ENCODE results near the gene OR2T1. TPM values are rescaled to one million over a fixed set of nuclear protein-coding genes. Genes with fewer than 3 reads are reported as not detected.
"Not testable (repeated sequence)": the region's sequence is repeated elsewhere in the genome, so short reads cannot be mapped to it uniquely, and the experiment has no call there.

OR2T1 gene
- total RNA-seq, 1 experiment from 2014 or later = not detected

DNA sequence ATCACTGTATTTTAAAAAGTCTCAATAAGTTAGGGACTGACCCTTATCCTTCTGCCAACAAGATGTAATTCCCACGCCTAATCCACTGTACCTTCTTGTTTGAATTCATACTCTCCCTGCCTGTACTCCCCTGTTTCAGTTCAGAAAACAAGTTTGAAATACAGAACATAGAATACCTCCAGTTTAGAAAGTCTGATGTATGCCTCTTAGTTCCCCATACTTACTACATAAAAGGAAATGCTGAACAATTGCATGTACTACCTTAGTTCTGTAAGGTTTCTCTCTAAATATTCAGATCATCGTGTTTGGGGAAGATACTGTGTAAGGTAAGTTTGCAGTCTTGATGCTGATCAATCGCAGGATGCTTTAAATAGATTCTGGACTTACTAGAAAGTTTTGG is 33.5 kb downstream of the OR2T1 start:
- DNase-seq (ENCODE audit: low spot score) = not testable (repeated sequence)

DNA sequence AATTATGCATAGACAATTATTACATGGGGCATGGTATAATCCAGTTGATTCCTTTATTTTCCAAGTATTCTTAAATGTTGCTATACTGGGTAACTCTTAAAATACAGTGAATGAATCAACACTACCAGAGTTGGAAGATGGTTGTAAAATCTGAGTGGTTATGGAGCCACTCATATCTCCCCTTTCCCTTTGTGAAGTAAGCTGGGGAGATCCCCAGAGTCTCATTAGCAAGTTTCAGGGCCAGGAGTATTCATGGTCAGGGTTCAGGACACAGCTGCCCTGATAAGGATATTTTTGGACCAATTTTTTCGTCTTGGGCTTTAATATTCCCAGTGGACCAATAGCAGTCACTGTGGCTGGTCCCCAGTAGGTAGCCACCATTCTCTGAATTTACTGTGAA is 35.8 kb downstream of the OR2T1 start:
- not testable (repeated sequence) for DNase-seq (ENCODE audit: low spot score)

DNA sequence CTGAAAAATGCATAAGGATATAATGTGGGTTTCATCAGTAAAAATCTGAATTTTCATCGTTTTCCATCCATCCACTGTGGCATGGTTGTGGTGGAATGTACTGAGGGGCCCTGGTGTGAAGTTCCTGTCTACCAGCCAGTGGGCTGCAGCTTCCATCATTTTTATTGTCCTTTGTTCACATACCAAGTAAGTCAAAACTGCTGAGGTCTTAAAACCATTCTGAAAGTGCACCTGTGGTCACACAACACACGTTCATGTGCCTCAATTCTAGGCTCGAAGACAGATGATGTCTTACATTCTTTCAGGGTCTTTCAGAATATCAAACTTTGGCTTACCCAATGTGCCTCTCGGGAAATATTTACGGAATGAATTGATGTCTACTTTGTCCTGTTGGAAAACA is 36.4 kb downstream of the OR2T1 start:
- DNase-seq (ENCODE audit: low spot score) = not testable (repeated sequence)

DNA sequence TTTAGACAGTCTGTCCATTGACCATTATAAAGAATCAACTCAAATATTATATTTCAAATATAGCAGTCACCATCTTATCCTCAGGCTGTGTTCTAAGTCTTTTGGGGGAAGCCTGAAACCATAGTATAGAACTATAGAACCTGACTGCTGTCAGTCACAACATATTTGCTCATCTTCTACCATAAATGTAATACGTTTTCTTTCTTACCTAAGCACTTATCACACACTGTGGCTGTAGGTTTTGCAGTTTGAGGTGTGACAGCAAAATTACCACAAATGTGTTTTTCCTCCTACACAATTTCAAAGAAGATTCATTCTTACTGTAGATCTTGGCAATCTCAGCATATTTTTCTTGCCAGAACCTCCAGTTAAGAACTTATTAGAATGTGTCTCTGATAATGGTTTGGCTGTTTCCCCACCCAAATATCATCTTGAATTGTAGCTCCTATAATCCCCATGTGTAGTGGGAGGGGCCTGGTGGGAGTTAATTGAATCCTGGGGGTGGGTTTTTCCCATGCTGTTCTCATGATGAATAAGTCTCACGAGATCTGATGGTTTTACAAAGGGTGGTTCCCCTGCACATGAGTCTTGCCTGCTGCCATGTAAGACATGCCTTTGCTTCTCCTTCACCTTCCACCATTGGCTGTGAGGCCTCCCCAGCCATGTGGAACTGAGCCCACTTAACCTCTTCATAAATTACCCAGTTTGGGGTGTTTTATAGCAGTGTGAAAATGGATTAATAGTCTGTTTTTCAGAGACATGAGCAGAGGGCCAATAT is 39.8 kb downstream of the OR2T1 start:
- not testable (repeated sequence) for DNase-seq (ENCODE audit: low spot score)

DNA sequence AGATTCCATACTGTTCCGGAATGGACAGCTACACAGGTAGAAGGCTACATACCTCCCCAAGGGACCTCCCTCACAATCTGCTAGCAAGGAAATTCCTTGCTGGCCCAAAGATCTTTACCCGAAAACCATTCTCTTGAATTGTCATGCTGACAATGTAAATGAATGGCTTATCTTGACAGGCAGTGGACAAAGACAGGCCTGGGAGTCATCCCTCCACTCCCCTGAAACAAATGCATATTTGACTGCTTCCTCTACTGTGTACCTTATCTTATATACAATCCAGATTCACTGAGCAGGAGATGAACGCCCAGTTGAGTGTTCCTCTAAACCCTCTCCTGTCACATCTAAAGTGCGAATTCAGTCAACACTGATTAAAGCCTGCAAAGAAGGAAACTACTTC is 41.8 kb downstream of the OR2T1 start:
- DNase-seq (ENCODE audit: low spot score) = not testable (repeated sequence)

DNA sequence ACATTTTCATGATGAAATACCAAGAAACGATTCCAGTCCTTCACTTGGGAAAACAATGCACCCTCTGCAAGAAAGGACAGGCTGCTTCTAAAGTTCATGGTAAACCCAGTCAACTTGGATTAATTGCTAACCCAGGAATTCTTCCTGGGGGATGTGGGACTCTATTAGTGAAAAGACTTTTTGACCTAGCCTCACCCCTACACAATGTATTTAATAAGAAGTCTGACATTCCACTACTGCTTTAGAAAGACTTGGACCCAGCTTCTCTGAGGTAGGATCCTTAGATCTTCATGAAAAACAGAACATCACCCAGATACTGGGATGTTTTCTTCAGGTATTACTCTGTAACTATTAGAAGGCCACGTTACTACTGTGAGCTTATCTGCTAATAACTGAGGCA is 42.6 kb downstream of the OR2T1 start, which contains the start of gene OR2T2:
TSS of gene OR2T2 (plus strand) at position 239 of the 400 bp plus-strand sequence. CDS start 7,161 bp downstream, outside the sequence.
- not testable (repeated sequence) for DNase-seq (ENCODE audit: low spot score)

DNA sequence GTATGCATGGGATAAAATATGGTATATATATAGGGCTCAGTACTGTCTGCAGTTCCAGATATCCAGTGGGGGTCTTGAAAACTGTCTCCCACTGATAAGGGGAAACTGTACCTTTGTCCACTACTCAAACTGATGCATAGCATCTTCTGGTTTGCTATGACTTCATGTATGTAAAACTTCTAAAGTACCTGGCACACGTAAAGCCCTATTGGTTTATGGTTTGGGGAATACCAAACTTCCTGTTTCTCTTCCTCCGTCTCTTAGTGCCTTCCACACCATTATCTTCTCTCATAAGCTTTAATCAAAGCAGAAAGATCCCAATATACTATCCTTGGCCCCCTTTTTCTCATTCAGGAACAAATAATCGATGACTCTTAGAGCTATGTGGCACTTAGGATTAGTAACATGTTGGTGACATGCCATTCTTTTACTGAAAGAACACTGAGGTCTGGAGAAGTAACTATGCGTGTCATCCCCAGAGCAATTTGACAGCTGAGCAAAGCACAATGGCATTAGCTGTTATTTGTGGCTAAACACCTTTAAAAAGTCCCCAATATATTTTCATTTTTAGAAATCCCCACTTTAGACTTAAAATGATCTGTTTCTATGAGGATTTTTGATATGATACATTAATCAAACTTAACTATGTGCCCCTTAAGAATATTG is 45.7 kb downstream of the OR2T1 start:
- not testable (repeated sequence) for DNase-seq (ENCODE audit: low spot score)

DNA sequence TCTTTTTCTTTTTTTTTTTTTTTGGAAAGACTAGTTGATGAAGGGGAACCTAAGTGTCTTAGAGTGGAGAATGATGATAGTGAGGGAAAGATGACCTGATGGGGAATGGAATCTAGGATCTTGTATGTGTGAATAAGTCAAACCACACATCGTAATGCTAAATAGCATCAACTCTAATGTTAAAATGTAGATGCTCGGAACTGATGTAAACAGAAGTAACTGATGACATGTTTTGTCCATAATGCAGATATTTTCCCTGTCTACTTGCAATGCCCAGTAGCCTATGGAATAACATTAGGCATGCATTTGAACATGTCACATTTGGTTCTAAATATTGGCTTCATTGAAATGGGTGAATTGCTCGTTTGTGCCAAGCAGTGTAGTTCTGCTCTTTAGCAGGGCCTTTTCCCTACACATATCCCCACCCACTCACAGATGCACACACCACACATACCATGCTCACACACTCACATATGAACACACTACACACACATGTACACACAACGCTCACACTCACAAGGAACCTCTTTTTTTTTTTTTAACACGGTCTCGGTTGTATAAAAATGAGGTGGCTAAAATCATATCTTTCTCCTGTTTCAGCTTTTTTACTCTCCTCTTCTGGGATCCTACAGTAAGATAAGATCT is 47.1 kb downstream of the OR2T1 start:
- not testable (repeated sequence) for DNase-seq (ENCODE audit: low spot score)

DNA sequence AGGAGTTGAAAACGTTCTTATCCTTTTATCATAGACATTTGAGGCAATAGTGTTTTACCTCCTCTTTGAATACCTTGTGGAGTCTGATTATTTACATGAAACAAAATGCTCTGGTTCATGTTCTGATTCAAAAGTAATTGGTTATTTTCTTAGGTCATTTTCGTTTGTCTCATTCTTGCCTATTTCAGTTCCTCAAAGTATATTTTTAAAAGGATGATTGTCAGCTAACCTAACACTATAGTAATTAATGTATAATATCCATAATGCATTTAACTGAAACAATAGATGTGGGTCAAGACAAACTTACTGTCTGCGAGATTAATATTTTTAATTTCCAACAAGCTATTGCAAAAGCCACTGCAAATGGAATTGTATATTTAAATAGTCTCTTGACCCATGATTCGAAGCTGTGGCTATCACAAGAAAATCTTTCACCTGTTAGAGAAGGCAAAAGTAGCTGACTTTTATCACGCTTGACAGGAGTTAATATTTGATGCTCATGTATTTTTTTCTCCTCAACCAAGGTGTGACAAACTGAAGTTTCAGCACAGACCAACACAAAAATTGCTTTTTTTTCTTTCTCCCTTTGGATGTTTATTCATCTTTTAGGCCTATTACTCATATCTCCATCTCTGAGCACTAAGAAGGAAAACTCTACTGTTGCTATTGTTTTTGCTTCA is 47.8 kb downstream of the OR2T1 start:
- not testable (repeated sequence) for DNase-seq (ENCODE audit: low spot score)

DNA sequence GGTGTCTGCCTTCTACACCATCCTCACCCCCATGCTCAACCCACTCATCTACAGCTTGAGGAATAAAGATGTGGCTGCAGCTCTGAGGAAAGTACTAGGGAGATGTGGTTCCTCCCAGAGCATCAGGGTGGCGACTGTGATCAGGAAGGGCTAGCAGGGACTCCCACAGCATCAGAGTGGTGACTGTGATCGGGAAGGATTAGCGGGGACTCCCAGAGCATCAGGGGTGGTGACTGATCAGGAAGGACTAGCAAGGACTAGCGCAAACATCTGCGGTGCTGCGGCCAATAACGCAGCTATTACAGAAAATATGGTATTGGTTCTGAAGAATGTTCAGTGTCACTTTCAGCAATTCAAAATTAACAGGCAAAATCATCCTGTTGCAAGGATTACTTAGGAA is 50.8 kb downstream of the OR2T1 start:
- not testable (repeated sequence) for DNase-seq (ENCODE audit: low spot score)

DNA sequence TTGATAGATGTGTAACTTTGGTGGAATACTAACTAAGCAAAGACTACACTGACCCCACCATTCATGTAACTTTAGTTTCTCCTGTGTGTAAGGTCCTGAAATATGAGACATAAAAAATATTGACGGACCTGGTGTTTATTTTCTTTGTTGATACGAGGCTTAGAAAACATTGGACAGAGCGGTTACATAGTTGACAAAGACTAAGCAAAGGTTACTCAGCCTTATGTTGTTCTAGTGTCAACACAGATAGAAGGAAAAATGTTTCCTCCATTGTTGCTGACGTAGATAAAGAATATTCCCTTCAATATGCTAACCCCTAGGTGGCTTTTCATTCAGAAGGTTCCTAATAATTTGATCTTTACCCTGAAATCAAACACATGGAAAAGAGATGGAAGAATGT is 52.2 kb downstream of the OR2T1 start:
- DNase-seq (ENCODE audit: low spot score) = not testable (repeated sequence)

DNA sequence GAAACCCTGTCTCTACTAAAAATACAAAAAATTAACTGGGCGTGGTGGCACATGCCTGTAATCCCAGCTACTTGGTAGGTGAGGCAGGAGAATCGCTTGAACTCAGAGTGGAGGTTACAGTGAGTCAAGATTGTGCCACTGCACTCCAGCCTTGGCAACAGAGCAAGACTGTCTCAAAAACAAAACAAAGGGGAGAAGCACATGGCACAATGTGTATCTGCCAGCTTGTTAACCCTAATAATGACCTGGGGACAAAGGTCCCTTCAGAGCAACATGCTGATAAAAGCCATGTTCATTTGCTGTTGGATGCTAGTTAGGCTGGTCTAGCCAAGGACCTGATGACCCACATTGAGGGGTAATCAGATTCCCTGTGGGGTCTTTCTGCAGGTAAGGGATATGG is 53.8 kb downstream of the OR2T1 start:
- DNase-seq (ENCODE audit: low spot score) = not testable (repeated sequence)

Other genes starting within 250 kb of the OR2T1 start
- gene OR2M2, start 228.2 kb upstream of the OR2T1 start, total RNA-seq (2014; rRNA removed; shearing (Covaris generic)) = 0.14 TPM in 1 of 2 replicates, not detected in the other
- gene OR2M3, start 205.8 kb upstream of the OR2T1 start, total RNA-seq (2014; rRNA removed; shearing (Covaris generic)) = 0.12 and 0.19 TPM in 2 replicates
- 0.10 and 0.60 TPM in 2 replicates for gene OR2M4, start 171.6 kb upstream of the OR2T1 start, total RNA-seq (2014; rRNA removed; shearing (Covaris generic))
- gene OR2T33, start 125.1 kb upstream of the OR2T1 start, total RNA-seq (2014; rRNA removed; shearing (Covaris generic)) = not detected in 2 replicates
- gene OR2T12, start 99.6 kb upstream of the OR2T1 start, total RNA-seq (2014; rRNA removed; shearing (Covaris generic)) = not detected in 2 replicates
- not detected in 2 replicates for gene OR2M7, start 78.5 kb upstream of the OR2T1 start, total RNA-seq (2014; rRNA removed; shearing (Covaris generic))
- not detected in 2 replicates for gene OR14C36, start 54.3 kb upstream of the OR2T1 start, total RNA-seq (2014; rRNA removed; shearing (Covaris generic))
- gene OR2T4, start 41.4 kb upstream of the OR2T1 start, total RNA-seq (2014; rRNA removed; shearing (Covaris generic)) = not detected in 2 replicates
- gene OR2T6, start 27.3 kb upstream of the OR2T1 start, total RNA-seq (2014; rRNA removed; shearing (Covaris generic)) = not detected in 2 replicates
- not detected in 2 replicates for gene OR2T2, start 42.6 kb downstream of the OR2T1 start, total RNA-seq (2014; rRNA removed; shearing (Covaris generic))
- not detected in 2 replicates for gene OR2T3, start 70.3 kb downstream of the OR2T1 start, total RNA-seq (2014; rRNA removed; shearing (Covaris generic))
- not detected in 2 replicates for gene OR2T5, start 85.5 kb downstream of the OR2T1 start, total RNA-seq (2014; rRNA removed; shearing (Covaris generic))
- gene OR2G6, start 105.0 kb downstream of the OR2T1 start, total RNA-seq (2014; rRNA removed; shearing (Covaris generic)) = not detected in 2 replicates
- gene OR2T29, start 159.7 kb downstream of the OR2T1 start, total RNA-seq (2014; rRNA removed; shearing (Covaris generic)) = not detected in 2 replicates
- gene OR2T34, start 171.7 kb downstream of the OR2T1 start, total RNA-seq (2014; rRNA removed; shearing (Covaris generic)) = not detected in 2 replicates
- not detected in 2 replicates for gene OR2T10, start 194.7 kb downstream of the OR2T1 start, total RNA-seq (2014; rRNA removed; shearing (Covaris generic))
- not detected in 2 replicates for gene OR2T11, start 232.0 kb downstream of the OR2T1 start, total RNA-seq (2014; rRNA removed; shearing (Covaris generic))
- gene OR2T35, start 242.2 kb downstream of the OR2T1 start, total RNA-seq (2014; rRNA removed; shearing (Covaris generic)) = not detected in 2 replicates